HG03066 (cell line): Measurements from ENCODE around the gene CDH6.
"Not testable (repeated sequence)": the region's sequence is repeated elsewhere in the genome, so short reads cannot be mapped to it uniquely, and the experiment has no call there.

Experiments
- ATAC-seq: cut with Tn5 transposase; IDR thresholded peaks from one replicate; pipeline ENCODE4 v1.9.1; 2021; ENCODE audit warnings: low read depth; ENCODE audit not compliant: unreplicated experiment

Gene CDH6

GRCh38 chr5:31322946-31323345, 129.5 kb downstream of the CDH6 start:
- no peak for ATAC-seq

- no peak for ATAC-seq
These were observed 131.4 kb downstream of the CDH6 start for GRCh38 chr5:31324842-31325241.

GRCh38 chr5:31328040-31328733, 134.7 kb downstream of the CDH6 start:
- ATAC-seq: no peak

GRCh38 chr5:31329715-31330114, 136.2 kb downstream of the CDH6 start:
- ATAC-seq: no peak

- ATAC-seq: no peak
These were observed 138.7 kb downstream of the CDH6 start for GRCh38 chr5:31332160-31332559.

DNA sequence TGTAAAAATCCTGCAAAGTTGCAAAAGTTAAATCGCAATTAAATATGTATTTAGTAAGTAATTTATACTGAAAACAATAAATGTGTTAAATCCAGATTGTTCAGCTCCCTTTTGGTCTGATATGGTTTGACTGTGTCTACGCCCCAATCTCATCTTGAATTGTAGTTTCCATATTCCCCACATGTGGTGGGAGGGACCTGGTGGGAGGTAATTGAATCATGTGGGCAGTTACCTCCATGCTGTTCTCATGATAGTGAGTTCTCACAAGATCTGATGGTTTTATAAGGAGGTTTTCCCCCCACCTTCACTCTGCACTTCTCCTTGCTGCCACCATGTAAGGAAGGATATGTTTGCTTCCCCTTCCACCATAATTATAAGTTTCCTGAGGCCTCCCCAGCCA, 140.0 kb downstream of the CDH6 start:
- ATAC-seq: no peak

GRCh38 chr5:31334061-31334860, 140.8 kb downstream of the CDH6 start:
- no peak for ATAC-seq

DNA sequence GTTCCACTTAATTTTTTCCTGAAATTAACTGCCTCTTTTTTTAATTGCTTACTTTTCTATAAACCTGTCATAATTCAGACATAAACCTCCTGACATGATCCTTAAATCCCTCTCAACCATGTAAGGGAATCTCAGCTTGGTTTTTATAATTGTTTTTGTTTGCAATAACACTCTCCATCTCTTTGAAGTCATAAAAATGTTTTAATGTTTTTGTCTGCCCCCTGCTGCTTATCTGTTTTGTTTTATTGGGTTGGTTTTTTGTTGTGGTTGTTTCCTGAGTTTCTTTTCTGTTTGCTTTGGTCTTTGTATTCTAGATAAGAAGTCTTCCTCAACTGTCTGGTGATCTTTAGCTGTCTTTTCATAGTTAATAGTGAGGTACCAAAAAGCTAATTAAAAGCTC, 142.0 kb downstream of the CDH6 start:
- ATAC-seq: no peak

DNA sequence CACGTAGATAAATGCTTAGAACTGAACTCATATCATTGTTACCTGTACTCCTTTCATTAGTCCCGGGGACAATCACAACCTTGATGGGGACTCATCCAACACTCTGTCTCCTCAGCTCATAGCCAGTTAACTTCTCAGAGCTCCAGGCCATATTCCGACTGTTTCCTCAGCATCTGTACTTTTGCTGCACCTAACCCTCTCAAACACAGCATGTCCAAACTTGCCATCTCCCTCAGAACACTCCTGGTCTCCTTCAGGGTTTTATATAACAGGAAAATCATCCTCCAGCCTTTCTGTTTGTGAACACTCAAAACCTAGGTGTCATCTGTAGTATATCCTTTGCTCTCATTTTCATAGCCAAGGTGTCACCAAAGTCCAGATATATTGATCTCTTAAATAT, 150.5 kb downstream of the CDH6 start:
- ATAC-seq: no peak

DNA sequence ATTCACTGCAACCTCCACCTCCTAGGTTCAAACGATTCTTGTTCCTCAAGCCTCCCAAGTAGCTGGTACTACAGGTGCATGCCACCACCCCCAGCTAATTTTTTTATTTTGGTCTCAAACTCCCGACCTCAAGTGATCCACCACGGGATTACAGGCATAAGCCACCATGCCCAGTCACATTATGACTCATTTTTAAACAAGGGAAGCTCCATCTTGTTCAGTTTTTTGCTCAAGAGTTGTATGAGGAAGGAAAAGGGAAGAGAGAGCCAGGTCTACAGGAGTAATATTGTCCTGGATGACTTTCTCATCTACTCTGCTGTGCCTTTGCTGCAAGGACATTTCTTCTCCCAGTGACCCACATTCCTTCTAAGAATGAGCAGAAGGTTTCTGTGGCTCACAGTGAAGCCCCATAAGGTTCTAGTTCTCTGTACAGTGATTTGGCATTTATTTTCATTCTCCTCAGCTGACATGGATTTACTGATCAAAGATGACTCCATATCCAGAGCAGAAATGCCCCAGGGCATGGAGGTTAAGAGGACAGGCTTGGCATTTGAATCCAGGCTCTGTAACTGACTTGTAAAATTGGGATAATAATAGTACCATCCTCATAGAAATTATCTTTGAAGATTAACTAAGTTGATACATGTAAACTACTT, 153.5 kb downstream of the CDH6 start:
- no peak for ATAC-seq

DNA sequence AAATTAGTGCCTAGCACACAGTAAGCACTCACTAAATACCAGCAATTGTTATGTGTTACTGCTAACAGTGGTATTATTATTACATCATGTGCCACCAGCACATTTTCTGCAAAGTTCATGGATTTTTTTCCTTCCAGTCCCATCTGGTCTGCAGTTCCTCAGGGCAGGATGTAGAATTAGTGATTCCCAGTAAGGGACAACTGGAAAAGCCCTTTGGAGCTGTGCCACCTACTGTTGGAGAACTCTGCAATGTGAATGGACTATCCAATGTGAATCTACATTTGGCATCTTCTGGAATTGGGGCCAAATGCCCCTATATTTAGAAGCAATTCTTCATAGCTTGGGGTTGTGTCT, 154.0 kb downstream of the CDH6 start:
- no peak for ATAC-seq

GRCh38 chr5:31350395-31350794, 156.9 kb downstream of the CDH6 start:
- no peak for ATAC-seq

DNA sequence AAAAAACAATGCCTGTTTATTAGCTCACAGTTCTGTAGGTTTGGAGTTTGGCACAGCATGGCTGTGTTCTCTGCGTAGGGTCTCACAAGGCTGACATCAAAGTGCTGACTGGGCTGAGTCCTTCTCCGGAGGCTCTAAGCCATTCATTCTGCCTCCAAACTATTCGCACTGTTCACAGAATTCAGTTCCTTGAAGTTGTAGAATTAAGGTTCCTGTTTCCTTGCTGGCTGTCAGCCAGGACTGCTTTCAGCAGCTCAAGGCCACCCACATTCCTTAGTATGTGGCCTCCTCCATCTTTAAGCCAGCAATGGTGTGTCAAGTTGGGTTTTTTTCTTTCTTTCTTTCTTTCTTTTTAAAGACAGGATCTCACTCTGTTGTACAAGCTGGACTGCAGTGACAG, 161.9 kb downstream of the CDH6 start:
- ATAC-seq: no peak

- ATAC-seq: no peak
These were observed 163.6 kb downstream of the CDH6 start for GRCh38 chr5:31357038-31357437.

GRCh38 chr5:31359839-31360238, 166.4 kb downstream of the CDH6 start:
- no peak for ATAC-seq

GRCh38 chr5:31361234-31361633, 167.7 kb downstream of the CDH6 start:
- no peak for ATAC-seq

DNA sequence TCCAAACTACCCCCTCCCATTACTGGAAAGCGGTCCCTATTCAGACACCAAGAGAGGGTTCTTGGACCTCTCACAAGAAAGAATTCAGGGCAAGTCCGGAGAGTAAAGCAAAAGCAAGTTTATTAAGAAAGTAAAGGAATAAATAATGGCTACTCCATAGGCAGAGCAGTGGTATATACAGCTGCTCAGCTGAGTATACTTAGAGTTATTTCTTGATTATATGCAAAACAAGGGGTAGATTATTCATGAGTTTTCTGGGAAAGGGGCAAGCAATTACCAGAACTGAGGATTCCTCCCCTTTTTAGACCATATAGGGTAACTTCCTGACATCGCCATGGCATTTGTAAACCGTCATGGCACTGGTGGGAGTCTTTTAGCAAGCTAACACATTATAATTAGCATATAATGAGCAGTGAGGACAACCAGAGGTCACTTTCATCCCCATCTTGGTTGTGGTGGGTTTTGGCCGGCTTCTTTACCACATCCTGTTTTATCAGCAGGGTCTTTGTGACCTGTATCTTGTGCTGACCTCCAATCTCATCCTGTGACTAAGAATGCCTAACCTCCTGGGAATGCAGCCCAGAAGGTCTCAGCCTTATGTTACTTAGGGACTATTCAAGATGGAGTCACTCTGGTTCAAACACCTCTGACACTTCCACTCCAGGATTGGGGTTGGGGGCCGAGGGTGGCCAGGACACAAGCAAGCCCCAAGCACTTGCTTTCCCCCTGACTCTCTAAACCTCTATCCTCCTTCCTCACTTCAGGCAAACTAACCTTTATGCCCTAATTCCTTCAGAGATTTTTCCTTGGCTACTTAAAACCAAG, 168.4 kb downstream of the CDH6 start:
- ATAC-seq: not testable (repeated sequence)

GRCh38 chr5:31362529-31362900, 169.0 kb downstream of the CDH6 start:
- ATAC-seq: no peak

- ATAC-seq: no peak
These were observed 169.6 kb downstream of the CDH6 start for GRCh38 chr5:31362931-31363568.

DNA sequence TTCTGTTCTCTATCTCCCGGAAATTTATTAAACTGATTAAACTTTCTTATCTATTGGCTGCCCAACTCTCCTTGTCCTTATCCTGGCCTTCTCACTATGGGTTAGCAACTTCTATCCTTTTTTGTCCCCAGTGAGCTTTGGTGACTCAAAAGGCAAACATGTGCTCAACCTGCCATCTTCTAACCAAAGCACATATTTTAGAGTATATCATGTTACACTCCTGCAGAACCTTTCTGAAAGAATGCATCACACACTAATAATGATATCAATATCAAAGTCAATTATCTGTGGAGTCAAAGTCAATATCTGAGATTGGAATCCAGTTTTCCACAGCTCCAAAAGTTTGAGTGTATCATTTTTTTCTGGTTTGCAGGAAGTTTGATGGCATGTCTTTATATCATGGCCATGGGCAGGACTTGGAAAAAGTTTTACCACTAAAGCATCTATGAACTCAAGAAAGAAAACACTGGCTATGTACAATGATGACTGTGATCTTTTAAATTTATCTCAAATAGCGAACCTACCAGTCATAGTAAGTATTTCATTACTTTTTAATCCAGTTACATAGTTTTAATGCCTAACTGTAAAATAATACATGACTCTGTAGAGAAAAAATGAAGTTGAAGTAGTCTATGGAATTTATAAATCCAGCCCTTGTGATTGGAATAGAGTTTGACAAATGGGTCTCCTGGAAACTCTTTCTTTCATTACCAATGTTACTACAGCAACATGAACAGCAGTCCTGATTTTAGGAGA, 171.6 kb downstream of the CDH6 start:
- no peak for ATAC-seq
